DND-41 (cell line): Measurements from ENCODE around the gene TRAF2.

Experiments used
- ATAC-seq: fragments of 200-7000 bp; cut with Tn5 transposase; 3 replicates; pipeline ENCODE4 v1.9.1; 2021; ENCODE audit warnings: low read depth; ENCODE audit not compliant: insufficient read depth
- DNase-seq: peaks from one replicate; pipeline ENCODE4 v3.0.0-alpha.2; 2020
- H2AFZ ChIP-seq: 2 replicates; pipeline ENCODE4 v1.6.0; 2012; ENCODE audit warnings: low read depth, low read length
- H3K27ac ChIP-seq: 2 replicates; pipeline ENCODE4 v1.5.1; 2012; ENCODE audit warnings: low read length, inconsistent platforms
- H3K27me3 ChIP-seq: fragments of 200-600 bp; sonication (generic); 2 replicates; pipeline ENCODE4 v1.6.0; 2012; ENCODE audit warnings: low read length, mild to moderate bottlenecking, inconsistent platforms; ENCODE audit not compliant: insufficient read depth, poor library complexity
- H3K36me3 ChIP-seq: 2 replicates; pipeline ENCODE4 v1.5.1; 2012; ENCODE audit warnings: low read length, inconsistent platforms; ENCODE audit not compliant: insufficient read depth
- H3K4me1 ChIP-seq: 2 replicates; pipeline ENCODE4 v1.5.1; 2012; ENCODE audit warnings: mild to moderate bottlenecking, low read length; ENCODE audit not compliant: insufficient read depth
- H3K4me2 ChIP-seq: 2 replicates; pipeline ENCODE4 v1.6.0; 2012; ENCODE audit warnings: mild to moderate bottlenecking, moderate library complexity, low read length, inconsistent platforms; ENCODE audit not compliant: insufficient read depth
- H3K4me3 ChIP-seq, 2 experiments: fragments of 200-600 bp in 1 of 2; shearing (Covaris generic) in 1 of 2; 2 replicates each; pipeline ENCODE4 v1.5.1; 2012 to 2016; ENCODE audit warnings: inconsistent platforms in 2 of 2, low read length in 2 of 2, mild to moderate bottlenecking in 2 of 2, low read depth in 1 of 2, moderate library complexity in 1 of 2
- H3K79me2 ChIP-seq: 2 replicates; pipeline ENCODE4 v1.6.0; 2012; ENCODE audit warnings: low read length, inconsistent platforms; ENCODE audit not compliant: insufficient read depth
- H3K9ac ChIP-seq: 2 replicates; pipeline ENCODE4 v1.6.0; 2012; ENCODE audit warnings: low read depth, mild to moderate bottlenecking, inconsistent platforms, low read length, moderate library complexity
- H3K9me3 ChIP-seq: 2 replicates; pipeline ENCODE4 v1.5.1; 2012; ENCODE audit warnings: low read length, moderate library complexity, mild to moderate bottlenecking, inconsistent platforms; ENCODE audit not compliant: insufficient read depth, severe bottlenecking
- H4K20me1 ChIP-seq: 2 replicates; pipeline ENCODE4 v1.6.0; 2012; ENCODE audit warnings: low read length; ENCODE audit not compliant: insufficient read depth
- CTCF ChIP-seq: IDR thresholded peaks from 2 replicates; pipeline ENCODE4 v1.5.1; 2012; ENCODE audit warnings: borderline replicate concordance, low read length, moderate library complexity, mild to moderate bottlenecking; ENCODE audit not compliant: poor library complexity, severe bottlenecking; ENCODE audit errors: extremely low read depth
- EZH2 ChIP-seq: IDR thresholded peaks from 3 replicates; pipeline ENCODE4 v1.6.1; 2012; ENCODE audit warnings: borderline replicate concordance, low read depth, mild to moderate bottlenecking, moderate library complexity, low read length, inconsistent platforms; ENCODE audit not compliant: severe bottlenecking

TRAF2 gene

DNA sequence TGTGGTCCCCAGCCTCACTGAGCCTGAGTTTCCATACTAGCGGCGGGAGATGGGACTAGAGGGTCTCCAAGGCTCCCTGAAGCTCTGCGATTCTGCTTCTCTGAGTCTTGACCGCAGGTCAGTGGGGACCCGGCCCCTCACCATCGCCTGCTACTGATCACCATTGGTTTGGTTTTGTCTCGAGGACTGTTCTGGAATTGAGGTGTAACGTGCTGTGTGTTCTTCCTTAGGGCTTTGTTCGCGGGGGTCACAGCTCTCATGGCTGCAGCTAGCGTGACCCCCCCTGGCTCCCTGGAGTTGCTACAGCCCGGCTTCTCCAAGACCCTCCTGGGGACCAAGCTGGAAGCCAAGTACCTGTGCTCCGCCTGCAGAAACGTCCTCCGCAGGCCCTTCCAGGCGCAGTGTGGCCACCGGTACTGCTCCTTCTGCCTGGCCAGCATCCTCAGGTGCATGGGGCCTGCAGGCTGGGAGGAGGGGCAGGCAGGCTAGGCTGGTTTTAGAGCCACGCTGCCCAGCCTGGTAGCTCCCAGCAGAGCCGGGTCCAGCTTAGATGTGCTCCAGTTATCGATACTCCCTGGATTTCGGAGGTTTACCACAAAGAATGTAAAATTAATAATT, 12.3 kb downstream of the TRAF2 start:
- H3K4me2 ChIP-seq = no peak overlapping the region
- peaks cover 88% of the 10 kb centered on the region for H3K79me2 ChIP-seq
- no peaks in the 10 kb centered on the region for H3K4me1 ChIP-seq
- H3K9ac ChIP-seq = no peak overlapping the region
- no peak overlapping the region for H2AFZ ChIP-seq
- H3K9me3 ChIP-seq = no peaks in the 10 kb centered on the region
- H3K27ac ChIP-seq = no peak overlapping the region
- DNase-seq (no peak), ATAC-seq (no peak)
- H3K36me3 ChIP-seq = peaks cover 66% of the 10 kb centered on the region
- TF ChIP-seq CTCF (no peak), EZH2 (no peak)
- no peak overlapping the region for H3K4me3 ChIP-seq
- H4K20me1 ChIP-seq = peaks cover 60% of the 10 kb centered on the region
- H3K27me3 ChIP-seq = no peaks in the 10 kb centered on the region

DNA sequence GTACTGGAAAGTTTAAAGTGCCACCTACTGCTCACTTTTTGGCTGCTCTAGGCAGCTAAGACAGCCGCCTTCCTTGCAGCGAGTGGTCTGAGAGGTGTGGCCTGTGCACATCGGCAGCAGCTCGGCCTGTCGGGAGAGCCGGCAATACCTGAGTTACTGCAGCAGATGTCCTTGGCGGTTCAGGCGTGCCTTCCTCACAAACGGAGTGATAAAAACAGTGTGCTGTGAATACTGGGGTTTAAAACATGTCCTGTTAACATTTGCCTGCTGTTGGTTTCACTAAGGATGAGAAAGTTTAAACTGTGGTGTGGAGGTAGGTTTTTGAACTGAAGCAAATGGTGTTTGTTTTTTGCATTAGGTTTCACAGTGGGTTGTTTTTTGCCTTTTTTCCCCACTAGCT, 12.9 kb downstream of the TRAF2 start:
- no peaks in the 10 kb centered on the region for H3K4me1 ChIP-seq
- H3K9ac ChIP-seq = no peak overlapping the region
- H3K79me2 ChIP-seq = peaks cover 86% of the 10 kb centered on the region
- no peak for DNase-seq
- no peaks in the 10 kb centered on the region for H3K9me3 ChIP-seq
- peaks cover 60% of the 10 kb centered on the region for H4K20me1 ChIP-seq
- H3K27me3 ChIP-seq = no peaks in the 10 kb centered on the region
- H2AFZ ChIP-seq = no peak overlapping the region
- no peak overlapping the region for H3K27ac ChIP-seq
- peaks cover 72% of the 10 kb centered on the region for H3K36me3 ChIP-seq
- H3K4me2 ChIP-seq = no peak overlapping the region
- H3K4me3 ChIP-seq = no peak overlapping the region
- ATAC-seq = no peak
- TF ChIP-seq CTCF (no peak), EZH2 (no peak)

GRCh38 chr9:136900556-136900955, 14.2 kb downstream of the TRAF2 start:
- peaks cover 58% of the 10 kb centered on the region for H4K20me1 ChIP-seq

More at GRCh38 chr9:136900556-136900955, 14.2 kb downstream of the TRAF2 start:
- Histone ChIP-seq H3K4me2 (no peak overlapping the region), H3K27ac (no peak overlapping the region), H3K9me3 (no peaks in the 10 kb centered on the region), H3K9ac (no peak overlapping the region), H3K4me3 (no peak overlapping the region), H3K27me3 (no peaks in the 10 kb centered on the region), H3K79me2 (peaks cover 82% of the 10 kb centered on the region), H3K4me1 (no peaks in the 10 kb centered on the region), H2AFZ (no peak overlapping the region), H3K36me3 (peaks cover 75% of the 10 kb centered on the region)
- ATAC-seq (no peak), DNase-seq (no peak)
- TF ChIP-seq EZH2 = no peak
- TF ChIP-seq CTCF = no peak
